HepG2 (cell line): Measurements from ENCODE around the gene SLIT1. TPM values are rescaled to one million over a fixed set of nuclear protein-coding genes. Genes with fewer than 3 reads are reported as not detected.

Experiments used
- ATAC-seq: fragments of 200-7000 bp; cut with Tn5 transposase; 3 replicates; pipeline ENCODE4 v1.9.1; 2020; ENCODE audit warnings: mild to moderate bottlenecking, moderate library complexity
- BruUV-seq: library from RNA; stranded (reverse); fragments of 400-500 nt; replicated peaks from 2 replicates; lab custom pipeline; 2021; lab: Mats Ljungman, UMichigan
- CTCF ChIA-PET: fragments of 300-600 bp; formaldehyde crosslinking; extraction: SDS; loops from one replicate; lab custom pipeline; 2021; ENCODE audit warnings: low total read pairs, inconsistent platforms, low intra/inter-chr PET ratio; lab: Yijun Ruan, JAX
- POLR2A ChIA-PET: fragments of 350-600 bp; sonication (Branson Sonifier 250); formaldehyde crosslinking; loops from one replicate; lab custom pipeline; 2020; ENCODE audit warnings: antibody characterized with exemption, inconsistent platforms; lab: Yijun Ruan, JAX
- DNase-seq: peaks from one replicate; pipeline ENCODE4 v3.0.0-alpha.2; 2015; ENCODE audit warnings: low spot score
- FAIRE-seq: peaks from 3 replicates; lab custom pipeline; 2011; peaks lifted over from hg19 to GRCh38; lab: Jason Lieb, UNC
- H2AFZ ChIP-seq: one replicate; pipeline ENCODE4 v1.6.1; 2011; ENCODE audit warnings: low read length, inconsistent platforms
- H3K27ac ChIP-seq: fragments of 300-600 bp; 3 replicates; pipeline ENCODE4 v1.8.0; 2011; ENCODE audit warnings: mixed run types, mild to moderate bottlenecking, mixed read lengths, low read length, inconsistent platforms; ENCODE audit not compliant: insufficient read depth; ENCODE audit errors: extremely low read length
- H3K27me3 ChIP-seq, 2 experiments: fragments of 200-600 bp in 1 of 2; 2 replicates in 1 of 2; 3 replicates in 1 of 2; pipeline versions ENCODE4 v1.6.0 to v1.8.0; 2011; ENCODE audit warnings: low read length in 2 of 2, mild to moderate bottlenecking in 2 of 2, moderate library complexity in 2 of 2, inconsistent platforms in 1 of 2; ENCODE audit not compliant: insufficient read depth in 2 of 2, control insufficient read depth in 1 of 2
- H3K36me3 ChIP-seq, 2 experiments: fragments of 200-600 bp in 1 of 2; replicated peaks in 1 of 2; 2 replicates in 1 of 2; 3 replicates in 1 of 2; pipeline versions ENCODE4 v1.5.1 to v1.8.0; 2011; ENCODE audit warnings: low read length in 2 of 2, inconsistent platforms in 1 of 2; ENCODE audit not compliant: insufficient read depth in 2 of 2, control insufficient read depth in 1 of 2
- H3K4me1 ChIP-seq: 2 replicates; pipeline ENCODE4 v1.5.1; 2012; ENCODE audit warnings: low read length, inconsistent platforms; ENCODE audit not compliant: insufficient read depth
- H3K4me2 ChIP-seq: 2 replicates; pipeline ENCODE4 v1.6.0; 2011; ENCODE audit warnings: low read depth, low read length, inconsistent platforms
- H3K4me3 ChIP-seq, 3 experiments: fragments of 200-600 bp in 1 of 3; sonication (generic), shearing (Covaris generic) in 1 of 3; replicated peaks in 1 of 3; 2 replicates each; pipeline ENCODE4 v1.5.1; 2011 to 2016; ENCODE audit warnings: low read length in 3 of 3, inconsistent platforms in 2 of 3, low read depth in 2 of 3, mild to moderate bottlenecking in 2 of 3, control low read depth in 1 of 3, mixed read lengths in 1 of 3; ENCODE audit not compliant: insufficient read depth in 1 of 3
- H3K79me2 ChIP-seq: one replicate; pipeline ENCODE4 v1.6.1; 2011; ENCODE audit warnings: low read length, inconsistent platforms; ENCODE audit not compliant: insufficient read depth
- H3K9ac ChIP-seq: 2 replicates; pipeline ENCODE4 v1.6.0; 2011; ENCODE audit warnings: mild to moderate bottlenecking, low read depth, low read length, inconsistent platforms; ENCODE audit not compliant: insufficient read depth
- H3K9me3 ChIP-seq: 2 replicates; pipeline ENCODE4 v1.5.1; 2012; ENCODE audit warnings: mild to moderate bottlenecking, low read length
- H4K20me1 ChIP-seq: 2 replicates; pipeline ENCODE4 v1.6.0; 2011; ENCODE audit warnings: inconsistent platforms, mild to moderate bottlenecking, low read length, moderate library complexity; ENCODE audit not compliant: insufficient read depth
- DRAP1 ChIP-seq: IDR thresholded peaks from 2 replicates; pipeline ENCODE4 v1.6.1; 2016; ENCODE audit warnings: missing genetic modification reagents, missing compliant biosample characterization
- GATAD1 ChIP-seq: IDR thresholded peaks from 2 replicates; pipeline ENCODE4 v1.6.1; 2016; ENCODE audit warnings: missing genetic modification reagents, missing compliant biosample characterization
- MED8 ChIP-seq: sonication (generic); formaldehyde crosslinking; IDR thresholded peaks from 2 replicates; pipeline ENCODE4 v1.8.1; 2023; ENCODE audit warnings: mild to moderate bottlenecking, missing genetic modification reagents; ENCODE audit not compliant: insufficient replicate concordance
- MIER2 ChIP-seq: IDR thresholded peaks from 2 replicates; pipeline ENCODE4 v1.6.1; 2016; ENCODE audit warnings: missing biosample characterization, missing genetic modification reagents
- ZNF235 ChIP-seq: sonication (generic); formaldehyde crosslinking; IDR thresholded peaks from 2 replicates; pipeline ENCODE4 v1.8.1; 2023; ENCODE audit warnings: mild to moderate bottlenecking, missing genetic modification reagents, borderline replicate concordance
- ZSCAN30 ChIP-seq: sonication (generic); formaldehyde crosslinking; IDR thresholded peaks from 2 replicates; pipeline ENCODE4 v1.5.0; 2020; ENCODE audit warnings: mild to moderate bottlenecking, missing genetic modification reagents
- WGBS: methylation state at CpG from one replicate; pipeline ENCODE4 v1.1.6; 2017; ENCODE audit warnings: low lambda C conversion rate; 5-methylcytosine and 5-hydroxymethylcytosine counted together
- in situ Hi-C: cut with HindIII; loops from 2 replicates; pipeline ENCODE4 v1.10.0; 2017; ENCODE audit warnings: low pct_unique_long_range_greater_than_20kb; ENCODE audit not compliant: extremely low pct_ligation_motif_present
- intact Hi-C: fragments of 100-400 bp; cut with micrococcal nuclease; formaldehyde crosslinking; loops from one replicate; pipeline ENCODE4 v1.10.0; 2022; ENCODE audit not compliant: unreplicated experiment
- polyA plus RNA-seq, 8 experiments: library from polyadenylated mRNA; depleted of rRNA in 3 of 8; stranded (reverse) in 7 of 8; unstranded in 1 of 8; fragments of >200 nt; fragmentation: Illumina TruSeq in 4 of 8; extraction: Trizol in 4 of 8; gene quantifications; 2 replicates each; pipeline versions ENCODE4 v1.2.1 to v1.2.3, GENCODE V29; 2011 to 2016; ENCODE audit warnings: low read depth in 4 of 8, missing spikeins in 1 of 8, mixed read lengths in 1 of 8; ENCODE audit not compliant: insufficient read depth in 1 of 8
- total RNA-seq, 5 experiments: library from RNA; depleted of rRNA; stranded (reverse); fragments of >200 nt; fragmentation: Illumina TruSeq; extraction: Trizol; gene quantifications; 2 replicates each; pipeline ENCODE4 v1.2.3, GENCODE V29; 2016; ENCODE audit warnings: low read depth in 1 of 5

SLIT1 gene
- total and polyA plus RNA-seq, 2 of the 13 experiments (the other 11 are each of a cell fraction or from before 2014, with no cell fraction given) = 0.09 to 0.33 TPM

DNA sequence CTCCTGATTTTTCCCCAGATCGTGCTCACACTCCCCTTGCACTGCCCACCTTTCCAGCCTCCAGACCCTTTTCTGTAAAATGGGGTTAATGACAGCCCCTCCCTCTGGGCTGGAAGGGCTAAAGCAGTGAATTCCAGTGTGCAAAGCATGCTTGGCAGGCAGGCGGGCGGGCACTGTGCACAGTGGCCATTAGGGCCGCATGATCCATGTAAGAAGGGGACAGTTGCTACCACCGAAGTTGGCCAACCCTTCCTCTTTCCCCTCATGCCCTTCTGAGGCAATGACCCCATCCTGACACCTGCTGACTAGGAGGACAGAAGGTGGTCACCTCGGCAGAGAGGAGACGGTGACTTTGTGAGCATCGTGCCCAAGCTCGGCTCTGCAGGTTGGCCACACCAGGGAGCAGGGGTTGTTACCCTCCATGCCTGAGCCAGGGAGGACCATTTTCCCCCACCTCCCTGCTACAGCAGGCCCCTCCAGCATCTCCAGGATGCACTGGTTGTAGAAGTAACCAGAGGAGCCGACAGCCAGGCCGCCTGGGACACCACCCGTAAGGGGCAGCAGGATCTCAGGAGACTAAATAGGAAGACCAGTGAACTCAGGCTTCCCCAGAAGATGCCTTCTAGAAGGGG is 166.4 kb downstream of the SLIT1 start:
- Histone ChIP-seq H3K27me3 (peaks cover 2 to 11% of the 10 kb centered on the region in 2 experiments; a peak in 3 of 5 replicates), H3K4me2 (no peak overlapping the region), H3K36me3 (no peaks in the 10 kb centered on the region), H3K4me1 (peaks cover 44% of the 10 kb centered on the region), H3K9ac (no peak overlapping the region), H3K79me2 (no peaks in the 10 kb centered on the region), H3K4me3 (no peak overlapping the region), H4K20me1 (no peaks in the 10 kb centered on the region), H3K27ac (no peak overlapping the region), H3K9me3 (no peaks in the 10 kb centered on the region), H2AFZ (no peak overlapping the region)
- 36% methylated on average over 7 of the region's 12 CpGs for WGBS
- no peak for TF ChIP-seq ZSCAN30 (CRISPR knock-in tag)
- no peak for TF ChIP-seq MIER2 (CRISPR knock-in tag)
- TF ChIP-seq MED8 (CRISPR knock-in tag) = no peak
- TF ChIP-seq ZNF235 = no peak
- TF ChIP-seq GATAD1 (CRISPR knock-in tag) = no peak
- no peak for TF ChIP-seq DRAP1 (CRISPR knock-in tag)
- POLR2A ChIA-PET = interaction anchor here (1.6 kb wide), 1 partner anchor 19 kb away, joined by 6 read pairs; no protein-coding TSS in a partner anchor
- no TSS peak for BruUV-seq
- no peak for DNase-seq
- no peak for FAIRE-seq
- intact Hi-C loops (no loop called here), in situ Hi-C loops (no loop called here)
- ATAC-seq = no peak
- CTCF ChIA-PET = no interaction called here
